GM10847 (cell line): ENCODE measurements around the gene VAMP8.

ENCODE experiments used
- POLR2A ChIP-seq: IDR thresholded peaks from 2 replicates; pipeline ENCODE4 v1.6.1; 2011; ENCODE audit not compliant: insufficient read length; ENCODE audit errors: extremely low read depth

The VAMP8 gene

DNA sequence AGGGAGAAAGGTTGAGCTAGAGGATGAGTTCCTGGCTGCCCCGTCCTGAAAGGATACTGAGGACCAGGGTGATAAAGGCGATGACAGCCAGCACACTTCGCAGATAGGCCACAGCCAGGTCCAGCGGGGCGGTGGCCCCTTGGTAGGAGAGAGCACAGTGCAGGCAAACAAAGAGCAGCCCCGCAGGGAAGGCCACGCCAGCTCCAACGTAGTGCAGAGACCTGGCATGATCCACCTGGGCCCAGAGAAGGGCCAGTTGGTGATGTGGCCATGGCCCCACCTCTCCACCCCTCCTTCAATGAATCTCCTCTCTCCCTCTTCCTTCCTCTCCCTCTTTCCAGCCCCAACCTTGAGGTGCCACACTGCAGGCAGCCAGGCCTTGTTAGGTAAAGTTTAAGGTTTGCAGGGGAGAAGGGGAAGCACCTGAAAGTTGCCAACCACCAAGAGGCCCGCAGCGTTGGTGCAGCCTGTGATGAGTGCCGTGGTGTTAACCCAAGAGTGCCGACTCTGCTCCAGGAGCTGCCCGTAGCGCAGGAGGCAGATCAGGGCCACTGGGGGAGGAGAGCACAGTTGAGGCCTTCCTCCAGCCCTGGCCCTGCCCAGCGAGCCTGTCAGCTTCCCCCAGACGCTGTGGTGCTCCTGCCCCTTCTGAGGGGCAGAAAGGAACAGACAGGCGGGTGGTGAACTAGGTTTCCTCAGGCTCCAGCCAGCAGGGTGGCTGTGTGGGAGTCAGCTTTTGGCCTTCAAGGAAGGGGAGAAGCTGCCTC is 22.3 kb downstream of the VAMP8 start:
- TF ChIP-seq POLR2A, result no peak

DNA sequence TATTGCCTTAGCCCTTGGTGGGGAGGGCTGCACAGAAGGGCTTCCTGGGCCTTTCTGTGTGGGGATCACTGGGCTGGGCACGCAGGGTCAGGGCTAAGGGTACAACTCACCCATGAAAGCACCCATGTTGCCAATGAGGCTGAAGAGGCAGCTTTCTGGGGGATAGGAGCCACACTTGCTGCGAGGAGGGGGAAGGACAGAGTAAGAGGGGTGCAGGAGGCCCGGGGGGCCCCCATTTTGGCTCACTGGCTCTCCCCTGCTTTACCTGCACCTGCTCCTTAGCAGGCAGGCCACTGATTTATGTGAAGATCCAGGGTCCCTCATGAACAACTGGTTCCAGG is 22.8 kb downstream of the VAMP8 start:
- TF ChIP-seq POLR2A, result no peak

DNA sequence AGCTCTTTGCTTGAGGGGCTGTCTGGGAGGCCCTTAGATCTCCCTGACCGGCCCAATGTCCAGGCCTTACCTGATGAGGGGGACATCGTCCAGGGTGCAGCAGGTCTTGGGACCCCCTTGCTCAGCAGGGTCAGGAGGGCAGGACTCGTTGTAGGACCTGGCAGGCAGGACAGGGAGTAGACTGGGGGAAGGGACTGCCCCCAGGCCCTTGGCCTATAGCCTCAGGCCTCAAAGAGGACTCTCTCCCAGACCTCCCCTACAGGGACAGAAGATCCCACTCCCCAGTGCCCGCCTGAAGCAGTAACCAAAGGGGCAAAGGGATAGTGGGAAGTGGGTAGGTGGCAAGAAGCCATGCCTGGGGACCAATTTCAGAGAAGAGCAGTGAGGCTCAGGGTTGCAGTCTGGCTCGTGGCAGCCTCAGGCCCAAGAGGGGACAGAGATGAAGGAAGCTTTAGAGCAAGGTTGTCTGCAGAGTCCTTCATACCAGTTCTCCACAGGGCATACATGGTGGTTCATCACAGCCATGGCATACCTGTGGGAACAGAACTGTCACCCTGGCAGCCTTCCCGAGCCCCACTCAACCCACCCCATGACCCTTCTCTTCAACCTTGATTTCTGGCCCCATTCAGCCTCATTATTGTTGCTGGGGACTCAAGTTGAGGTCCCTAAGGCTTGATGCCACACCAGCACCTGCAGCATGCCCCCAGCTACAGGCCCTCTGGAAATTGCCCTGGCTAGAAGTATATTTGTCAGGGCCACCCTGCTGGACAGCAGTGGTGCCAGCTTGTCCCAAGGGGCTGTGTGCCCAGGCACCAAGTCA is 23.8 kb downstream of the VAMP8 start:
- TF ChIP-seq POLR2A, result no peak

DNA sequence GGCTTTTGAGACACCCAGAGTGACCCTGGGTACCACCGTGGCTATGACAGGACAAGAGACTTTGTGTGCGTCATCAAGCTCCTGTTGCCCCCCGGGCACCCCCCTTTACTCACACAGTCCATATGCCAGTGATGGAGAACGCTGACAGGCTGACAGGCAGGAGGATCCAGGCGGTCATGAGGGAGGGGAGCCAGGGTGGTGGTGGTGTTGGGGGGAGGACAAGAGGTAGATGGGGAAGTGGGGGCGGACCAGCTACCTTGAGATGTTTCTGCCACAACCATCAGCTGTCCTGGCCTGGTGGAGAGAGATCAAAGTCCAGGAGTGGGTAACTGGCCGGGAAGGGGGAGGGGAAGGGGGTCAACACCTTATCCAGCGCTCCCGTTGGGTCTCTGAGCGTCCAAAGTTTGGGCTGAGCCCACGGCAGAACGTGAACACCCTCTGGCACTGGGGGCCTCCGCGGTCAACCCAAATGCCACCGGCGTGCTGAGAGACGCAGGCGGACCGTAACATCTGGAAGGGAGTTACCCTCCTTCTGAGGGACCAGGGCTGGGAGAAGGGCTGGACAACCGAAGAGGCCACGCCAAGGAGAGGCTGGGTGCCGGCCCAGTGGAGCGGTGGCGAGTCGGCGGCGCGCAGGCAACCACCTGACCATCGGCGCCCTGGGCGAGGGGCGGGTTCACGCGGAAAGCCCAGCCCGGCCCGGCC is 24.5 kb downstream of the VAMP8 start:
- no peak for TF ChIP-seq POLR2A

DNA sequence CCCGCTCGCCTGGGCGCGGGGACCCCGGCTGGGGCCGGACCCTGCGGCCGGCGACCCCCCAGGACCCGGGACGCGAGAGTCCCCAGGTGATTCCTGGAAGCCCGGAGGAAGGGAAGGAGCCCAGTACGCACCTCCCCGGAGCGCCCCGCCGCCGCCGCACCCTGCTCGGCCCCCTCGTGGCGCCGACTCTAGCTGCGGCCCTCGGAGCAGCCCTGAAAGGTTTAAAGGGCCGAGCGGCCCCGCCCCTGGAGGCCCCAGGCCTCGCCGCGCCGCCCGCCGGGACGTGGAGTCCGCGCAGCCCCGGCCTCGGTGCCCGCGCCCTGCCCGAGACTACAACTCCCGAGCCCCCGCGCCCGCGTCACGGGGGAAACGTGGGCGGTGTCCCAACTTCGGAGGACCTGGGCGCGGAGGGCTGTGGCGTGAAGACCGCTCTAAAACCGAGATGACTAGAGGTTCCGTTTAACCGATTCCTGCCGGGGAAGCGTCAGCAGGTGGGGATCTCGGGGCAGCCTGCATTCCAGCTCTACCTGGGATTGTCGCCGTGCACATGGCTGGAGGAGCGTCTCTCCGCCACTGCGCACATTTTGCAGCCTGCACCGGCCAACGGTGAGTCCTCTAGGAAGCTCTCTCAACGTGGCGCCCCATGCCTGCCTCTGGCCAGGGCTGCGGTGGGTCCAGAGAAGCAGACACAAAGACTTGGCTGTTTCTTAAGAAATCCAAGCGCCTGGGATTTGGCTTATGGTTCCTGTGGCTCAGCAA is 25.3 kb downstream of the VAMP8 start, which contains the start of gene TMEM150A:
TSS of gene TMEM150A (minus strand) at position 223 of the 759 bp plus-strand sequence. CDS start 750 bp downstream, outside the sequence.
- peak; percentile 20 for TF ChIP-seq POLR2A

DNA sequence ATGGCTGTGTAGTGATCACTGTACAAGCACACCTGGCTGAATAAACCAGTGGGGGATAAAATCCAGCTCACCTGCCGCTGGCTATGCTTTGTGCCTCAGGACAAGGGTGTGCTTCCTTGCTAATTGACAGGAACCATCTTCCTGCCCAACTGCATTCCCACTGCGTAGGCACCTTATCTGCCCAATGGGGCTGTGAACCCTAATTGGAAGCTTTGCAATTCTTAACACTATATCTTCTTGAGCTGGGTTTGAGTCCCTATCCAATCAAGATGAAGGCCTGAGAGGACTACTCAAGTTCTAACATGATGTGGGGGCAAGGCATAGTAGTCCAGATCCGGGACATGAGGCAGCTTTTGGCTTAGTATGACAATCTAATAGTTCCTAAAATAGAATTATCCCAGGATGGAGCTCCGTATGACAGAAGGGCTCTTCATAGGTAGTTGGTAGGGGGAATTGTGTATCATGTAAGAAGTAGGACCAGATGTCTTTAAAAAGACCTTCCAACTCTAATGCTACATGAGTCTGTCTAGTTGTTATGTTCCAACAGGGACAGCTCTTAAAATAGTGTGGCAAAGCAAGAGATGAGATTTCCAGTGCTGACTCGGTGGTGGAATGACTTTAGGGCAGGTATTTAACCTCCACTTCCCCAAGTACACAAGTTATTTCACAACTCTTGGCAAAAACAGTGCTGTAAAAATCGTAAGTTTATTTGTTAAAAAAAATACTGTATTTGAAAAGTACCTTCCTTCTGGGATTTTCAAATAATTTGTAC is 27.4 kb downstream of the VAMP8 start:
- TF ChIP-seq POLR2A, result no peak

DNA sequence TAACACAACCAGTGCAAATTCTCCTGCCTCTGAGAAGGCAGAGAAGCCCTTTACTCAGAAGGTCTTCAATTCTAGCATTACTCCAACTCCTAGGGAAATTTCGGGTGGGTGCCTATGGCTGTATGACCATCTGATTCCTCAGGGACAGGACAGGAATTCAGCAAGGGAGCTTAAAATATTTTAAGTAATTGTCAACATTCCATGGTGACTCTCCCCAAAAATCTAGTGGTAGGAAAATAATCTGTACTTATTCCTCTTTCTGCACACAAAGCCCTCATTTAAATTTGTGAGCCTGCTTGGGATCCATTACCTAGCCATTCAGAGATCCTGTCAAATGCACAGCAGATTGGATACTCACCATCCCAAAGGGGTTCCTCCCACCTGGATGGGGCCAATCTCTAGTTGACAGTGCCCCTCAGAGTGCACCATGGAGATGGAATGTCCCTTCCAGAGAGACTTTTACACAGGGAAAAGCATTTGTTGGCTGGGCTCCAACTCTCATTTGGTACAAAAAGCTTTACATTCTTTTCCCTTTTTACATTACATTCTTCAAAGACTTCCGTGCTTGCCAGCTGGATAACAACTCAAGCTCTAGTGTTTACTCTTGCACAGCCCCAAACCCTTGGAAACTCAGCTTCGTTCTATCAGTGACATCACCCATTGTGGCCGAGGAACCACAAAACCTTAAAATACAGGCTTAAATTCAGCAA is 28.2 kb downstream of the VAMP8 start:
- TF ChIP-seq POLR2A, result no peak

DNA sequence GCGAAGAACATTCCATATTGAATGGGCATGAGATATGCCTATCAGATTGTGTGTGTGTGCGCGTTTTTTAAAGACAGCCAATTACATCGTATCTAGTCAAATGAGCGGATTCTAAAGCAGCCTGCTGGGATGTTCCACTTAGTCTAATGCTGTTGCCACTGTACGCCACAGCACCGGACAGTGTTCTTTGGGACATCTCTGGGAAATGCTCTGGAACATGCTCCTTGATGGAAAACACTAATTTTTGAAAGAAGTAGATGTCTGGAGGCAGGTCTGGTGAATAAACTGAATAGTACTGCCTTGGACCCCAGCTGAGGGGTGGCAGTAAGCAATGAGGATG is 28.7 kb downstream of the VAMP8 start:
- no peak for TF ChIP-seq POLR2A

DNA sequence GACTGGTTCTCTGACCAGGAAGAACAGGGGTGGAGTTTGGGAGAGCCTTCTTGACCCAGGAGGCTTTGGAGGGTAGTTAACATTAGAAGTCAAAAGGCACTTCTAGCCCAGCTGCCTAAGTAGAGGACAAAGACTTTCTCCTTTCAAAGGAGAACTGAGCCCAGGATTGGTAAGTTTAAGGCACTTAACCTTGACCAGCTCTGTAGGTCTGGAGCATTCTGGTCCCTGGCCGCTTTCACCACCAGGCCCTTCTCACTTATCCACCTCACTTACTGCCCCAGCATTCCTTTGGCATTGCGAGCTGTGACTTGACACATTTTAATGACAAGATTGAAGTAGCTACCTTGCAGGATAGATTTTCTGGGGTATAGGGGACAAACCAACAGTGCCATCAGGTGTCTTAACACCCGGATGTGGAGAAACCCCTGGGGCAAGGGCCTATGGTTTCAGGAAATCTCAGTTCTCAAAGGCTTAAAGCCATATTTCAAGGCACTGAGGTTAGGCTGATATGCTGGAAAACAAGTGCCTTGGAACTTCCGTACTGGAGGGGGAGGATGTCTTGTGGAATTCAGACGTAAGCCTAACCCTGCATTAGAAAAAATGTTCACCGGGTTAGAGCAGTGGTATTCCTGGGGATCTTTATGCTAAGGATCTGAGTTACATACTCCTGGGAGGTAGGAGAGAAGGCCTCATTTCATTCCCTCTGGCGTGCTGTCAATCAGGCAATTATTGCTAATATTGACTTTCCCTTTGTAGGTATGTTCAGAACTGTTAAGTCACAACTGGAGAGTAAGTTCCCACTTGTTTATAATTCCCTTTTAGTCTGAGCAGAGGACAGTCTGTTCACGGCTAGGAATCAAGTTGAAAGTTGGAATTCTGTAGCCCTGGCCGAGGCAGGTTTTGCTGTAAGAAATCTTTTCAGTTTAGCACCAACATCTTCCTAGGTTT is 30.2 kb downstream of the VAMP8 start:
- TF ChIP-seq POLR2A, result no peak

DNA sequence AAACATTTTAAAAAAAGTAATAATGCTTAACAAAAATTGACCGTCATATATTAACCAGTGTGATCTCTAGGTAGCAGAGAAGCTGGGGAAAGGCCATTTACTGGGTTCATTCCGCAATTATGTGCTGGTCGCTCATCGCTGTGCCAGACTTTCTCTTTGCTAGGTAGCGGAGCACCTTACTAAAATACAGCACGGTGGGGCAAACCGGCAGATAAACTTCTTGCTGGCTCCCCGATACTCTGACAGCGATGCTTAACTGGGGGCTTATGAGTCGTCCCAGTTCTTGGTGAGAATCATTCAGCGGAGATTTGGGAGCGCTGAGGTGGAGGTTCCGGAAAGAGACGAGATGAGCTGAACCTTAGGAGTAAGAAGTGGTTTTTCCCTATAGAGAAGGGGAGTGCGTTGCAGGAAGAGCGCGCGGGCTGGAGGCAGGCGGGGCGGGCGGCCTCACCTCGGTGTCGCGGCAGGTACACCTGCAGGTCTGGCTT is 33.9 kb downstream of the VAMP8 start:
- TF ChIP-seq POLR2A, result no peak

DNA sequence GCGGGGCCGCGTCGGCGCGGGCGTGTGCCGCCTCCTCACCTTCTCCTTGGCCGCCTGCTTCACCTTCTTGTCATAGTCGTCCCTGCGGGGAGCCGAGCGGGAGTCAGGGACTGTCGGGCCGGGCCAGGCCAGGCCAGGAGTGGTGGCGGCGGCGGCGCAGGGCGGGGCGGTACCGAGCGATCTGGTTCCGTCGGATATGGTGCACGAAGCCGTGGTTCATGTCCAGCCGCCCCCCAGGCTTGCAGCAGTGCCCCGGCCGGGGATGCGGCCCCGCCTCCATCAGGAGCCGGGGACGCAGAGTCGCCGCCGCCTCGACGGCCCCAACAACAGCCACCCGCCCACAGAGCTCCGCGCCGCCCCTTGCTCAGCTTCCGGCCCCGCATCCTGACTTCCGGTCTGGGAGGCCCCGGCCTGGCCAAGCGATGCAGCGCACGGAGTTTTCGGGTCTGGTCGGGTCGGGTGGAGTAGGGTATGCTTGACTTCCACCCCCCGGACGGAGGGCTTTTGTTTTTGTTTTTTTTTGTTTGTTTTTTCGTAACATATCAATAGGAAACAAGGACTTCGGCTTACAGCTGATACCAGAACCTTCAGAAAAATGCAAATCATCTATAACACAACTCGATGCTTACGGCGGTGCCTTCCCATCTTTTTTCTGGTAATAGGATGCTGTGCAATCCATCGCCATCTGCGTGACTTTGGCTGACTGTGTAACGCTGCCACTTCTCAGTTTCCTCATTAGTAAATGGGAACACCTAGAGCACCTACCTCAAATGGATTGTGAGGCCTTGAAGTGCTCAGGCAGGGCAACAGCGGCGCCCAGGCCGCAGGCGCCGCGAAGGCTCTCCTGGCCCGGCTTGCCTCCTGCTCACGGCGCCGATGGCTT is 34.6 kb downstream of the VAMP8 start, which contains the start of gene C2orf68:
TSS of gene C2orf68 (minus strand) at position 362 of the 883 bp plus-strand sequence. CDS start at position 280, 82 bp downstream.
- TF ChIP-seq POLR2A, result peak; percentile 90
